Epithelial cell of esophagus (primary cell): ENCODE results near the gene HDAC4.
A peak's percentile ranks its signal among the peaks of the same experiment; 100 is the strongest.

Source experiments
- DNase-seq: peaks from one replicate; pipeline ENCODE4 v3.0.0; 2010; ENCODE audit warnings: low read depth
- H3K4me3 ChIP-seq: 2 replicates; pipeline ENCODE4 v1.5.1; 2011; ENCODE audit warnings: mild to moderate bottlenecking, low read length, control low read depth
- TF ChIP-seq, protein P1 (sequence below): IDR thresholded peaks from 2 replicates; pipeline ENCODE4 v1.5.1; 2011; ENCODE audit warnings: low read depth, mild to moderate bottlenecking, low read length, control low read depth, inconsistent platforms; ENCODE audit not compliant: insufficient read depth; ENCODE audit errors: missing control alignments

HDAC4 gene

DNA sequence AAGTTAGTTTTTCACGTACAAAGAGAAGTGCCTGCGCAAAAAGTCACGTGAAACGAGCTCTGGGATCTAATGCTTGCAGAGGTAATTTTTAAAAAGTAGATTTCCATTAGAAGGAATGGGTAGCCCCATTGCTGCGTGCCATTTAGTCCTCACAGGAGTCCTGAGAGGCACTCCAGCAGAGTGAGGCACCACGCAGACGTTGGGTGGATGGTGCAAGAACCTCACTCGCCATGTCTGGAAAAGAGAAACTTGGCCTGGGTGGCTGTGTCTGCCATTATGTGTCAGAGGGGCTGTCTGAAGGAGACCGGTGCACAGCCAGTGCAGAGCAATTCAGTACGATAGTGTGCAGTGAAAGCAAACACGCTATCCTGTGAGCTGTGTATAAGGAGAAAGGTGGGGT, 1.8 kb upstream of the HDAC4 start:
- no peak overlapping the region for H3K4me3 ChIP-seq

DNA sequence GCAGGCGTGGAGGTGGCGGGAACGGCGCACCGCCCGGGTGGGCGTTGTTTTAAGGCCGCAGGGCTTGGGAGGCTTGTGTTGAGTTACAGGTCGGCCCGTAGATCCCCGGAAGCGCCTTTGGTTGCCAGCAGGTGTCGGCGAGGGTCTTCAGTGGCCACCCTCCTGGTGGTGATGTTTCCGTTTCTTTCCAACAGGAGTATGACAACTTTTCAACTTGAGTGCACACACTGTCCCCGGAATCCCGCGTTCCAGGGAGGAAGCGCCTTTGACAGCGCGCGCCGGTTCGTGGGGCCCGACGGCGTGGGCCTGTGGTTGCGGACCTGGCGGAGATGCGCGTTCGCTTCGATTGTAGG, 1.0 kb upstream of the HDAC4 start:
- DNase-seq = peak; percentile 42
- peak overlapping the region; percentile 83 for H3K4me3 ChIP-seq
- TF ChIP-seq, protein P1, sequence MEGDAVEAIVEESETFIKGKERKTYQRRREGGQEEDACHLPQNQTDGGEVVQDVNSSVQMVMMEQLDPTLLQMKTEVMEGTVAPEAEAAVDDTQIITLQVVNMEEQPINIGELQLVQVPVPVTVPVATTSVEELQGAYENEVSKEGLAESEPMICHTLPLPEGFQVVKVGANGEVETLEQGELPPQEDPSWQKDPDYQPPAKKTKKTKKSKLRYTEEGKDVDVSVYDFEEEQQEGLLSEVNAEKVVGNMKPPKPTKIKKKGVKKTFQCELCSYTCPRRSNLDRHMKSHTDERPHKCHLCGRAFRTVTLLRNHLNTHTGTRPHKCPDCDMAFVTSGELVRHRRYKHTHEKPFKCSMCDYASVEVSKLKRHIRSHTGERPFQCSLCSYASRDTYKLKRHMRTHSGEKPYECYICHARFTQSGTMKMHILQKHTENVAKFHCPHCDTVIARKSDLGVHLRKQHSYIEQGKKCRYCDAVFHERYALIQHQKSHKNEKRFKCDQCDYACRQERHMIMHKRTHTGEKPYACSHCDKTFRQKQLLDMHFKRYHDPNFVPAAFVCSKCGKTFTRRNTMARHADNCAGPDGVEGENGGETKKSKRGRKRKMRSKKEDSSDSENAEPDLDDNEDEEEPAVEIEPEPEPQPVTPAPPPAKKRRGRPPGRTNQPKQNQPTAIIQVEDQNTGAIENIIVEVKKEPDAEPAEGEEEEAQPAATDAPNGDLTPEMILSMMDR = peak; percentile 5

More for the DNA sequence above, 1.8 kb upstream of the HDAC4 start:
- DNase-seq = no peak
- TF ChIP-seq, protein P1 = no peak

DNA sequence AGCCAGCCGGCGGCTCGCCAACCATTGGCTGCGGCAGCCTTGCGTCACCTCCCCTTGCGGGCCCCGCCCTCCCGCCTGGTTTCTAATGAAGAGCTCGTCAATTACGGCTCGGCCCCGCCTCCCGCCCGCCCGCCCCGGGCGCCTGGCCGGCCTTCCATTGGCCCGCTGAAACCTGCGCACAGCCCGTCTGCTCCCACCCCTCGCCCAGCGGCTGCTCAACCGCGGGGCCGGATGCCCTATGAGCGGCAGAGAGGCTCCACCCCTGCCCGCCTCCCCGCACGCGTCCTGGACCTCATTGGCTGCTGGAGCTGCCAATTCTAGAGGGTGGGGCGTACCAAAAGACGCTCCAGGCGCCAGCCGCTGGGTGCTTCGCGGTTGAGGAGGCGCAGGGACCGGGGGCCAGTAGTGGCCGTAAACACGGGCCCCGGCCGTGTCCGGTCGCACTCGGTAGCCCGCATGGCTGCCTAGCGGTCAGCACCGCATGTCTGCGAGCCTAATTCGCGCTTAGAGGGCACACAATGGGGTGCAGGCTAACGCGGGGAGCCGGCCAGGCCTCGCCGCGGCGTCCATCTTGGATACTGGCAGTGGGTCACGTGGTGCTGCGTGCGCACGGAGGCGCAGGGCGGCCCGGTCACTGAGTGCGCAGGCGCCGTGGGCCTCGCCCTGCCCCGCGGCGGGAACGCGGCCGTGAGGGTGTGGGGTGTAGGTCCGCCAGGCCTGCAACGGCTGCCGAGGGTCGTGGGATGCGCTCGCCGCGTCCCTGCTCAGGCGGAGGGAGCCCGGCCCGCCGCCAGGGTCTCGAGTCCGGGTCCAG, 454 bp upstream of the HDAC4 start:
- TF ChIP-seq, protein P1 = no peak
- H3K4me3 ChIP-seq = peak overlapping the region; percentile 83
- peak; percentile 99 for DNase-seq

DNA sequence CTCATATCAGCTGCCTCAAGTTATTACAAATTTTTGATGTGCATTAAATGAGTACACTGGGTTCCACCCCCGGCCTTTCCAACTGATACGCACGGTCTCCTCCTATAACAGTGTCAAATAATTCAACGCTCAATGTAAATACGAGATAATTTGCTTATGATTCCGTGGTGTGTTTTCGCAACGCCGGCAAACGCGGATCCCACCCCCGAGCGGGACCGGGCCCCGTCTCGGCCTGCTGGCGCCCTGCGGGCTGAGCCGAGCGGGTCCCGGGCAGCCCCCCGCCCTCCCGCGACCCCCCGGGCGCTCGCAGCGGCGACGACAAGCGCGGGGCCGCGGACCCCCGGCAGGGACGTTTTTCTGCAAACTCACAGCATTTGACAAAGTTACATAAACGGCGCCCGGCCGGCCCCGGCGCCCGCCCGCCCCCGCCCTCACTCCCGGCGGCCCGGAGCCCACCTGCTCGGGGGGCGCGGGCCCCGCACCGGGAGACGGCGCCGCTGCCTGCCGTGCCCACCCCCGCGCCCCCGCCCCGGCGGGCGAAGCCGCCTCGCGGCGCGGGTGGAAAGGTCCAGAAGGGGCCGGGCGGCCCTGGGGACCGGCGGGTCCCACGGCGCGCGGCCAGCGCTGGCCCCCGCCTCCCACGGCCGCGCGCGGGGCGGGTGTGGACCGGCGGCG, 762 bp downstream of the HDAC4 start:
- TF ChIP-seq, protein P1 = no peak
- peak overlapping the region; percentile 40 for H3K4me3 ChIP-seq
- DNase-seq = peak; percentile 39

DNA sequence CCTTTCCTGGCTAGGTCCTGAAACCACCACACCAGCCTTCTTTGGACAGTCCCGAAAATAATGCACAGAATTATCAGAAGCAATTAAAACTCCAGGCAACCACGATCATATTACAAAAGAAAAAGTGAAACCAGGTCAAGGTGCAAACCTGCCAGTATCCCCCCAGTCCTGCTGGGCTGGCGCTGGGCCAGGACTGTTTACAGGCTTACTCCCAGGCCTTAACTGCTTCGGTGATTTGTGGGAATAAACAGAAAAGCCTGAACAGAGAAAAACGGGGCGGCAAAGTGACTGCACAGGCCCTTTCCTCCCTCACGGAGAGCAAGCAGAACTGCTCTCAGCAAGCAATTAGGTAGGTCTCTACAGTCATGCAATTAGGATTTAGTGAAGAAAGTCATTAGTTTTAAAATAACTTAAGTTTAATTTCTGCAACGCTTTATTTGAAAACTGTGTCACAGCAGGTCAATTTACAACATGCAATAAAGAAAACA, 1.3 kb downstream of the HDAC4 start:
- H3K4me3 ChIP-seq = peak overlapping the region; percentile 40
- TF ChIP-seq, protein P1 = no peak
- DNase-seq = peak; percentile 17

DNA sequence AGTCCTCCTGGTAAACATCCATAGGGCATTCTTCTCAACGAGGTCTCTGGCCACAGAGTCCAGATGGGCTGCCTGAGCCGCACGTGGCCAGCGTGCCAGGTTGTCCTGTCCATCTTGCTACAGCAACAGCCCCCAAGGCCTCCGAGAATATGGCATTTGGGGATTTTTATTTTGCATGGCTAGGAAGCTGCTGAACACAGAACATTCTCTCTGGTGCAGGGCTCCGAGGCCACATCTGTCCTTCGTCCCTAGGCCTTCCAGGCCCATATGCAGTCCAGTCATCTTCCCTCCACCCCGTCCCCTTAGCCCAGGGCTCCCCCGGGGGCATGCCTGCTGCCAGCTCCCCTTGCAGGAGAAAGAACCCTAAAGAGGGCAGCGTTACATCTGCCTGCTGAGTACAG, 2.3 kb downstream of the HDAC4 start:
- no peak for DNase-seq
- H3K4me3 ChIP-seq = no peak overlapping the region
- TF ChIP-seq, protein P1 = no peak

DNA sequence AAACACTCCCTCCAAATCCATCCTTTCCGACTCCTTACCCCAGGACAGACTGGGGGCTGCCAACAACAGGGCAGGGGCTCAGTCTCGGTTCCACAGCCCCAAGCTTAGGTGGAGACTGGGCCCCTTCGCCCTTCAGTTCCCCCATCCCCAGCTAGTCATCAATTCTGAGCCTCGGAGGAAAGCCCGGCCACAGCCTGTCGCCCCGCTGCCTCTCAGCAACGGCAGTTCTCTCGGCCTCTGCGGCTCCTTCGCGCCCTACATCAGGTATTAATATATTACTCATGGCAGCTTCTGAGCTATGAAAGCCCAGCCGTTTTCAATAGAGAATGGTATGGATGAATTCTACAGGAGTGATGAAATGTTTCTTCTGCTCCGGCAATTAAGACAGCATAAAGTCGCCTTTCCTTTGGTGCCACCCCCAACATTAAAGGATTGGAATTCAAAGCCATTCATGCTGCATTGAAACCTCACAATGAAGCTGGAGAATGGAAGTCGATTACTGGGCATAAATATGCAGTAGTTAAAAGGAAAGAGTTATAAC, 2.8 kb downstream of the HDAC4 start:
- no peak overlapping the region for H3K4me3 ChIP-seq
- no peak for DNase-seq
- TF ChIP-seq, protein P1 = no peak
